K562 (cell line): ENCODE data around the gene MEF2B. TPM values are rescaled to one million over a fixed set of nuclear protein-coding genes. Genes with fewer than 3 reads are reported as not detected.

ENCODE experiments used
- ATAC-seq: fragments of 200-7000 bp; cut with Tn5 transposase; 3 replicates; pipeline ENCODE4 v1.9.1; 2020; ENCODE audit warnings: moderate library complexity
- BruUV-seq: library from RNA; stranded (reverse); fragments of 400-500 nt; replicated peaks from 2 replicates; lab custom pipeline; 2021; lab: Mats Ljungman, UMichigan
- CTCF ChIA-PET: fragments of 300-600 bp; formaldehyde crosslinking; extraction: SDS; loops from one replicate; lab custom pipeline; 2021; ENCODE audit warnings: low intra/inter-chr PET ratio; lab: Yijun Ruan, JAX
- POLR2A ChIA-PET: fragments of 300-600, 350-650 bp; sonication (Branson Sonifier 250); formaldehyde crosslinking; extraction: SDS; loops from one replicate; lab custom pipeline; 2021; ENCODE audit warnings: antibody characterized with exemption, inconsistent platforms; lab: Yijun Ruan, JAX
- DNase-seq, 4 experiments: peaks; one replicate each; pipeline versions ENCODE4 v3.0.0 to v3.0.0-alpha.2; 2011 to 2018; ENCODE audit warnings: low spot score in 3 of 4, mixed read lengths in 3 of 4; ENCODE audit errors: extremely low read depth in 1 of 4
- FAIRE-seq: peaks from 2 replicates; lab custom pipeline; 2011; peaks lifted over from hg19 to GRCh38; lab: Jason Lieb, UNC
- H2AFZ ChIP-seq: 2 replicates; pipeline ENCODE4 v1.6.0; 2011; ENCODE audit warnings: low read depth, low read length, control low read depth, inconsistent platforms
- H3K27ac ChIP-seq: fragments of 200-600 bp; 3 replicates; pipeline ENCODE4 v1.8.0; 2011; ENCODE audit warnings: low read depth, mild to moderate bottlenecking, control low read depth, inconsistent platforms, low read length, moderate library complexity, mixed read lengths; ENCODE audit errors: extremely low read depth
- H3K27me3 ChIP-seq, 2 experiments: fragments of 300-600 bp in 1 of 2; 2 replicates in 1 of 2; 3 replicates in 1 of 2; pipeline versions ENCODE4 v1.6.0 to v1.8.0; 2011; ENCODE audit warnings: inconsistent platforms in 2 of 2, low read length in 2 of 2, mild to moderate bottlenecking in 1 of 2, mixed read lengths in 1 of 2, moderate library complexity in 1 of 2; ENCODE audit not compliant: control insufficient read depth in 2 of 2, insufficient read depth in 2 of 2
- H3K36me3 ChIP-seq: fragments of 300-600 bp; 3 replicates; pipeline ENCODE4 v1.8.0; 2011; ENCODE audit warnings: mild to moderate bottlenecking, low read length, inconsistent platforms; ENCODE audit not compliant: control insufficient read depth, insufficient read depth
- H3K4me1 ChIP-seq, 2 experiments: fragments of 200-600 bp in 1 of 2; replicated peaks in 1 of 2; 2 replicates in 1 of 2; 3 replicates in 1 of 2; pipeline versions ENCODE4 v1.5.1 to v1.8.0; 2011; ENCODE audit warnings: inconsistent platforms in 2 of 2, low read length in 2 of 2, mild to moderate bottlenecking in 1 of 2, mixed read lengths in 1 of 2, moderate library complexity in 1 of 2; ENCODE audit not compliant: control insufficient read depth in 2 of 2, insufficient read depth in 2 of 2
- H3K4me2 ChIP-seq: 2 replicates; pipeline ENCODE4 v1.6.1; 2011; ENCODE audit warnings: low read length, control low read depth, inconsistent platforms, mixed read lengths; ENCODE audit not compliant: insufficient read depth
- H3K4me3 ChIP-seq: fragments of 200-600 bp; sonication (generic), shearing (Covaris generic); 2 replicates; pipeline ENCODE4 v1.5.1; 2016; ENCODE audit warnings: control low read depth, inconsistent platforms
- H3K79me2 ChIP-seq: fragments of 200-600 bp; 3 replicates; pipeline ENCODE4 v1.8.0; 2011; ENCODE audit warnings: low read length, inconsistent platforms; ENCODE audit not compliant: control insufficient read depth, insufficient read depth
- H3K9ac ChIP-seq, 2 experiments: 2 replicates each; pipeline versions ENCODE4 v1.6.0 to v1.6.1; 2011; ENCODE audit warnings: low read depth in 2 of 2, low read length in 2 of 2, control low read depth in 1 of 2, inconsistent platforms in 1 of 2, mild to moderate bottlenecking in 1 of 2, mixed read lengths in 1 of 2; ENCODE audit not compliant: insufficient read depth in 1 of 2
- H3K9me1 ChIP-seq: one replicate; pipeline ENCODE4 v1.6.0; 2011; ENCODE audit warnings: inconsistent platforms, mild to moderate bottlenecking, low read length, moderate library complexity; ENCODE audit not compliant: control insufficient read depth, insufficient read depth
- H3K9me3 ChIP-seq: replicated peaks from 2 replicates; pipeline ENCODE4 v1.5.1; 2011; ENCODE audit warnings: low read depth, low read length, inconsistent platforms; ENCODE audit not compliant: control insufficient read depth, insufficient read depth
- H4K20me1 ChIP-seq: replicated peaks from 2 replicates; pipeline ENCODE4 v1.6.1; 2011; ENCODE audit warnings: low read length, inconsistent platforms, mixed read lengths; ENCODE audit not compliant: control insufficient read depth, insufficient read depth
- BRF1 ChIP-seq: IDR thresholded peaks from 3 replicates; pipeline ENCODE4 v1.6.1; 2011; ENCODE audit warnings: borderline replicate concordance, mild to moderate bottlenecking; ENCODE audit not compliant: insufficient read length; ENCODE audit errors: extremely low read depth
- CBX5 ChIP-seq: IDR thresholded peaks from 2 replicates; pipeline ENCODE4 v1.6.1; 2014; ENCODE audit warnings: low read depth, borderline replicate concordance
- EGR1 ChIP-seq: fragments of 450-650 bp; conservative IDR thresholded peaks from 2 replicates; pipeline ENCODE4 v1.6.1; 2017; ENCODE audit warnings: mild to moderate bottlenecking
- EHMT2 ChIP-seq: fragments of 450-650 bp; IDR thresholded peaks from 2 replicates; pipeline ENCODE4 v1.6.1; 2018; ENCODE audit warnings: antibody characterized with exemption
- HCFC1 ChIP-seq: IDR thresholded peaks from 2 replicates; pipeline ENCODE4 v1.6.1; 2012; ENCODE audit warnings: low read depth, low read length, improper control_type of control experiment
- HNRNPL ChIP-seq: fragments of 200-400 bp; formaldehyde crosslinking; IDR thresholded peaks from 2 replicates; pipeline ENCODE4 v1.6.1; 2017; ENCODE audit warnings: low read depth, mild to moderate bottlenecking, low read length
- SNIP1 ChIP-seq: fragments of 450-650 bp; IDR thresholded peaks from 2 replicates; pipeline ENCODE4 v1.7.1; 2017; ENCODE audit warnings: low read depth, mild to moderate bottlenecking
- SREBF2 ChIP-seq: sonication (generic); formaldehyde crosslinking; IDR thresholded peaks from 2 replicates; pipeline ENCODE4 v1.4.0; 2020; ENCODE audit warnings: mild to moderate bottlenecking, missing genetic modification reagents
- ZNF239 ChIP-seq: fragments of 250-450 bp; sonication (Bioruptor Pico); IDR thresholded peaks from 2 replicates; pipeline ENCODE4 v1.4.0; 2020; ENCODE audit warnings: mild to moderate bottlenecking
- ZNF696 ChIP-seq: fragments of 250-450 bp; sonication (Bioruptor Pico); conservative IDR thresholded peaks from 2 replicates; pipeline ENCODE4 v1.4.0; 2020; ENCODE audit warnings: mild to moderate bottlenecking, moderate library complexity
- WGBS: fragments of 100-300 bp; shearing (Covaris generic); methylation state at CpG from one replicate; pipeline ENCODE4 v1.1.6; 2016; ENCODE audit warnings: low coverage, mixed read lengths; ENCODE audit not compliant: insufficient coverage; ENCODE audit errors: missing lambda C conversion rate; 5-methylcytosine and 5-hydroxymethylcytosine counted together
- in situ Hi-C: fragments of 300-500 bp; cut with MboI; formaldehyde crosslinking; loops from 4 replicates; pipeline ENCODE4 v1.15.0; 2018; ENCODE audit warnings: inconsistent platforms, mixed read lengths
- intact Hi-C: fragments of 100-400 bp; cut with micrococcal nuclease; formaldehyde crosslinking; loops from 2 replicates; pipeline ENCODE4 v1.14.2; 2022
- polyA plus RNA-seq, 8 experiments: library from polyadenylated mRNA; depleted of rRNA in 4 of 8; stranded (reverse) in 5 of 8; unstranded in 3 of 8; fragments of >200 nt; fragmentation: Nextera tagmentation in 2 of 8; fragmentation: Illumina TruSeq in 1 of 8; extraction: Ambion mirVana in 2 of 8; extraction: Trizol in 1 of 8; gene quantifications; 2 replicates each; pipeline versions ENCODE4 v1.2.1 to v1.2.3, GENCODE V29; 2011 to 2014; ENCODE audit warnings: inconsistent platforms in 1 of 8, missing spikeins in 1 of 8
- total RNA-seq, 7 experiments: library from RNA; depleted of rRNA in 6 of 7; stranded (reverse); fragments of >200 nt in 6 of 7; fragmentation: Illumina TruSeq in 2 of 7; extraction: Trizol in 2 of 7; gene quantifications; 2 replicates each; pipeline versions ENCODE4 v1.2.1 to v1.2.3, GENCODE V29; 2011 to 2021; ENCODE audit warnings: low replicate concordance in 1 of 7
- TF ChIP-seq, protein P1 (sequence below), 2 experiments: fragments of 450-650 bp; IDR thresholded peaks; 2 replicates each; pipeline ENCODE4 v1.6.1; 2018; ENCODE audit warnings: mild to moderate bottlenecking in 2 of 2, low read depth in 1 of 2; ENCODE audit not compliant: partially characterized antibody in 2 of 2
- TF ChIP-seq, protein P2 (sequence below): fragments of 450-650 bp; IDR thresholded peaks from 2 replicates; pipeline ENCODE4 v1.7.0; 2016; ENCODE audit warnings: borderline replicate concordance
- TF ChIP-seq, protein P3 (sequence below): sonication (generic); formaldehyde crosslinking; IDR thresholded peaks from 2 replicates; pipeline ENCODE4 v1.8.0; 2022; ENCODE audit warnings: missing genetic modification reagents, mild to moderate bottlenecking, borderline replicate concordance

Gene MEF2B
- total and polyA plus RNA-seq, 9 of the 15 experiments (the other 6 are each of a cell fraction or from before 2014, with no cell fraction given) = 0.14 to 1.9 (median 0.71) TPM; not detected in 3

DNA sequence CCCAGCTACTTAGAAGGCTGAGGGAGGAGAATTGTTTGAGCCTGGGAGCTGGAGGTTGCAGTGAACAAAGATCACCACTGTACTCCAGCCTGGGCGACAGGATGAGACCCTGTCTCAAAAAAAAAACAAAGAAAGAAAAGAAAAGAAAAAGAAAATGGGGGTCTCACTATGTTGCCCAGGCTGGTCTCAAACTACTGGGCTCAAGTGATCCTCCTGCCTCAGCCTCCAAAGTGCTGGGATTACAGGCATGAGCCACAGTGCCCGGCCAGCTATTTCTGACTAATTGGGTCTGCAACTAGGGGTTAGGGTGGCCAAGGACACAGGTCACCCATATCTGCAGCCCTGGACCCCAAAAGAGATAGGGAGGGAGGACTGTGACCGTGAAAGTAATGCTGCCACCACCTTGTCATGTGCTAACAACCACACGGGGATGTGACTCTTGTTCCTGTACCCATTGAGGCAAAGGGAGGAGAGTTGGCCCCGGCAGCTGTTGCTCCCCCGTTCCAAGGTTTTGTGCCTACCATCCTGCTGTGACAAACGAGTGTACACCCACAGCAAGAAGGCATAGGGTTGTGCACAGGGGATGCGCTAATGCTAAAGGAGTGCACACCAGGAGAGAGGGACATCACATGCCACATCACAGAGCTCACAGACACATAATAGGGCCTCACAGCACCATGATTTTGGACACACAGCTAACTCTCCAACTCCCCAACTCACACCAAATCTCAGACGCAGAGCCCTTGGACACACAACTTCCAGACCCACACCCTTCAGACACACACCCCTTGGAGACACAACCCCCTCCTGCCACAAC is 619 bp downstream of the MEF2B start:
- DNase-seq (no peak), ATAC-seq (no peak), FAIRE-seq (no peak)
- Histone ChIP-seq H3K4me1 (peaks cover 24 to 29% of the 10 kb centered on the region in 2 experiments; a peak in 4 of 5 replicates), H4K20me1 (peaks cover 8% of the 10 kb centered on the region), H3K4me2 (peak overlapping the region; percentile 70), H3K27me3 (no peaks in the 10 kb centered on the region), H2AFZ (peak overlapping the region; percentile 77; the same call in 1 of the 2 replicates), H3K9me3 (no peaks in the 10 kb centered on the region), H3K27ac (no peak overlapping the region), H3K9me1 (no peaks in the 10 kb centered on the region), H3K9ac (peak overlapping the region in 1 of 2 experiments; percentile 86; a peak in 2 of 4 replicates), H3K36me3 (no peaks in the 10 kb centered on the region), H3K4me3 (peak overlapping the region; percentile 34), H3K79me2 (no peaks in the 10 kb centered on the region)
- BruUV-seq = no TSS peak
- intact Hi-C loops = loop anchor here (5.0 kb wide), 1 partner anchor 32 kb away; the partner anchor contains the start of gene TMEM161A
- 24% methylated on average over 9 of the region's 9 CpGs for WGBS
- in situ Hi-C loops = no loop called here
- ChIA-PET CTCF (interaction anchor here (0.6 kb wide), 1 partner anchor 169 kb away, joined by 4 read pairs; no protein-coding TSS in a partner anchor), POLR2A (interaction anchor here (0.6 to 1.4 kb wide), 11 partner anchors 8 to 243 kb away, joined by 3 to 5 read pairs (median 3); partner anchors contain the start of gene NR2C2AP)
- TF ChIP-seq ZNF696 (CRISPR knock-in tag) (no peak), ZNF239 (CRISPR knock-in tag) (no peak), BRF1 (no peak), HNRNPL (no peak), EHMT2 (0 out of 2 replicates have a peak, but pooled peaks have one; percentile 17), EGR1 (no peak), CBX5 (no peak), SREBF2 (CRISPR knock-in tag) (no peak), SNIP1 (no peak), HCFC1 (no peak)
- TF ChIP-seq, protein P1, sequence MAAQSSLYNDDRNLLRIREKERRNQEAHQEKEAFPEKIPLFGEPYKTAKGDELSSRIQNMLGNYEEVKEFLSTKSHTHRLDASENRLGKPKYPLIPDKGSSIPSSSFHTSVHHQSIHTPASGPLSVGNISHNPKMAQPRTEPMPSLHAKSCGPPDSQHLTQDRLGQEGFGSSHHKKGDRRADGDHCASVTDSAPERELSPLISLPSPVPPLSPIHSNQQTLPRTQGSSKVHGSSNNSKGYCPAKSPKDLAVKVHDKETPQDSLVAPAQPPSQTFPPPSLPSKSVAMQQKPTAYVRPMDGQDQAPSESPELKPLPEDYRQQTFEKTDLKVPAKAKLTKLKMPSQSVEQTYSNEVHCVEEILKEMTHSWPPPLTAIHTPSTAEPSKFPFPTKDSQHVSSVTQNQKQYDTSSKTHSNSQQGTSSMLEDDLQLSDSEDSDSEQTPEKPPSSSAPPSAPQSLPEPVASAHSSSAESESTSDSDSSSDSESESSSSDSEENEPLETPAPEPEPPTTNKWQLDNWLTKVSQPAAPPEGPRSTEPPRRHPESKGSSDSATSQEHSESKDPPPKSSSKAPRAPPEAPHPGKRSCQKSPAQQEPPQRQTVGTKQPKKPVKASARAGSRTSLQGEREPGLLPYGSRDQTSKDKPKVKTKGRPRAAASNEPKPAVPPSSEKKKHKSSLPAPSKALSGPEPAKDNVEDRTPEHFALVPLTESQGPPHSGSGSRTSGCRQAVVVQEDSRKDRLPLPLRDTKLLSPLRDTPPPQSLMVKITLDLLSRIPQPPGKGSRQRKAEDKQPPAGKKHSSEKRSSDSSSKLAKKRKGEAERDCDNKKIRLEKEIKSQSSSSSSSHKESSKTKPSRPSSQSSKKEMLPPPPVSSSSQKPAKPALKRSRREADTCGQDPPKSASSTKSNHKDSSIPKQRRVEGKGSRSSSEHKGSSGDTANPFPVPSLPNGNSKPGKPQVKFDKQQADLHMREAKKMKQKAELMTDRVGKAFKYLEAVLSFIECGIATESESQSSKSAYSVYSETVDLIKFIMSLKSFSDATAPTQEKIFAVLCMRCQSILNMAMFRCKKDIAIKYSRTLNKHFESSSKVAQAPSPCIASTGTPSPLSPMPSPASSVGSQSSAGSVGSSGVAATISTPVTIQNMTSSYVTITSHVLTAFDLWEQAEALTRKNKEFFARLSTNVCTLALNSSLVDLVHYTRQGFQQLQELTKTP (IDR thresholded peaks at IDR 0.05; ENCODE audit: low read depth in 1 of 2, partially characterized antibody in 2 of 2) = no peak
- TF ChIP-seq, protein P2, sequence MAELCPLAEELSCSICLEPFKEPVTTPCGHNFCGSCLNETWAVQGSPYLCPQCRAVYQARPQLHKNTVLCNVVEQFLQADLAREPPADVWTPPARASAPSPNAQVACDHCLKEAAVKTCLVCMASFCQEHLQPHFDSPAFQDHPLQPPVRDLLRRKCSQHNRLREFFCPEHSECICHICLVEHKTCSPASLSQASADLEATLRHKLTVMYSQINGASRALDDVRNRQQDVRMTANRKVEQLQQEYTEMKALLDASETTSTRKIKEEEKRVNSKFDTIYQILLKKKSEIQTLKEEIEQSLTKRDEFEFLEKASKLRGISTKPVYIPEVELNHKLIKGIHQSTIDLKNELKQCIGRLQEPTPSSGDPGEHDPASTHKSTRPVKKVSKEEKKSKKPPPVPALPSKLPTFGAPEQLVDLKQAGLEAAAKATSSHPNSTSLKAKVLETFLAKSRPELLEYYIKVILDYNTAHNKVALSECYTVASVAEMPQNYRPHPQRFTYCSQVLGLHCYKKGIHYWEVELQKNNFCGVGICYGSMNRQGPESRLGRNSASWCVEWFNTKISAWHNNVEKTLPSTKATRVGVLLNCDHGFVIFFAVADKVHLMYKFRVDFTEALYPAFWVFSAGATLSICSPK = 0 out of 2 replicates have a peak, but pooled peaks have one; percentile 66
- TF ChIP-seq, protein P3, sequence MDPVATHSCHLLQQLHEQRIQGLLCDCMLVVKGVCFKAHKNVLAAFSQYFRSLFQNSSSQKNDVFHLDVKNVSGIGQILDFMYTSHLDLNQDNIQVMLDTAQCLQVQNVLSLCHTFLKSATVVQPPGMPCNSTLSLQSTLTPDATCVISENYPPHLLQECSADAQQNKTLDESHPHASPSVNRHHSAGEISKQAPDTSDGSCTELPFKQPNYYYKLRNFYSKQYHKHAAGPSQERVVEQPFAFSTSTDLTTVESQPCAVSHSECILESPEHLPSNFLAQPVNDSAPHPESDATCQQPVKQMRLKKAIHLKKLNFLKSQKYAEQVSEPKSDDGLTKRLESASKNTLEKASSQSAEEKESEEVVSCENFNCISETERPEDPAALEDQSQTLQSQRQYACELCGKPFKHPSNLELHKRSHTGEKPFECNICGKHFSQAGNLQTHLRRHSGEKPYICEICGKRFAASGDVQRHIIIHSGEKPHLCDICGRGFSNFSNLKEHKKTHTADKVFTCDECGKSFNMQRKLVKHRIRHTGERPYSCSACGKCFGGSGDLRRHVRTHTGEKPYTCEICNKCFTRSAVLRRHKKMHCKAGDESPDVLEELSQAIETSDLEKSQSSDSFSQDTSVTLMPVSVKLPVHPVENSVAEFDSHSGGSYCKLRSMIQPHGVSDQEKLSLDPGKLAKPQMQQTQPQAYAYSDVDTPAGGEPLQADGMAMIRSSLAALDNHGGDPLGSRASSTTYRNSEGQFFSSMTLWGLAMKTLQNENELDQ (CRISPR knock-in tag) = no peak
